ENCODE data around the gene NUP160. TPM values are rescaled to one million over a fixed set of nuclear protein-coding genes. Genes with fewer than 3 reads are reported as not detected.
"Not testable (repeated sequence)": the region's sequence is repeated elsewhere in the genome, so short reads cannot be mapped to it uniquely, and the experiment has no call there.

NUP160 gene
- total RNA-seq, 1 donor from 2014 or later, result 52.5 TPM

DNA sequence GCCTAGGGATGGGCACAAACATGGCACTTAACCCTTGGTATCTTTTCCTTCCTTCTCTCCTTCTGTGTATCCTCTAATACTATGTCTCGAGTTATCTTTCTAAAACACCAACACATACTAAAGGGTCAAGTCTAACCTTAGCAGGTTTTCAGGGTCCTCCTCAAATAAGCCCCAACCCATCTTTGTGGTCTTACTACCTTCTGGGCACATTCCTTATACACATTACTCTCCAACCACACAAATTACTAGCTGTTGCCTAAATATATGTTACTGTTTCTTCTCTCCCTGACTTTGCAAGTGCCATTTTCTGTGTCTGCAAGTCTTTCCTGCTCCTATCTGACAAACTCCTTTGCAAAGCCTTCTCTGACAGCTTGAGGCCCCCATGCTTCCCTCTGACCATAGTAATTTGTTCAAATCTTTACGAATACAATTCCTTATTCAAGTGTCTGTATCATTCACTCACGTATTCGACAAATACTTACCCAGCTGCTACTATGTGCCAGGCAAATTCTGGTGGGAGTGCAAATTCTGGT, 15.8 kb upstream of the NUP160 start:
- DNase-seq, result no peak

DNA sequence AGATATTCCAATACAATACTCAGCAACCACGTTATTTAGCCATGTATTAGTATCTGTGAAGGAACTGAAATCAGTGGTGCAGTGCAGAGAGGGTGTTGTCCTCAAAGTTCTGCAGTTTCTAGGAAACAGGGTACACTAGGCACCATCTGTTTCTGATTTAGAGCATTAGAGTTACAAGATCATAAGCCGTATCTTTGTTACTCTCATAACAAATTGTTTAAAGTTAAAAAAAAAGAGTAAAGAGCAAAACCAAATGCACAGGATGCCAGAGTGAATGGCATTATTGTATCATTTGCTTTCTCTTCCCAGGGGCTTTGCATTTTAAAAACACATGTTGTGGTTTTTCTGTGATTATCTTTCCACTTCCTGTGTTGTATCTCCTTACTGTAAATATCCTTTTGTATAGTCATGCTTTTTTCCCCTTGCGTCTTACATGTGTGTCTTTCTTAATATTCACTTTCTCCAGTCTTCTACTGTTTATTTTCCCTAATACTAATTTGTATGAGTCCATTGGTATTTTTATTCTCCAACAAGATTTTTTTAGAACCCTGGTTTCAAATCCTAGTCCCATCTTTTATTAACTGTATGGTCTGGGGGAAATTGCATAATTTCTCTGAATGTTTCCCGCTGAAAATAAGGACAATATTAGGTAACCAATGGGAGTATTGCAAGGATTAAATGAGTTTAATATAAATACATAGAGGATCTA, 15.2 kb upstream of the NUP160 start:
- DNase-seq, result peak; percentile 70

DNA sequence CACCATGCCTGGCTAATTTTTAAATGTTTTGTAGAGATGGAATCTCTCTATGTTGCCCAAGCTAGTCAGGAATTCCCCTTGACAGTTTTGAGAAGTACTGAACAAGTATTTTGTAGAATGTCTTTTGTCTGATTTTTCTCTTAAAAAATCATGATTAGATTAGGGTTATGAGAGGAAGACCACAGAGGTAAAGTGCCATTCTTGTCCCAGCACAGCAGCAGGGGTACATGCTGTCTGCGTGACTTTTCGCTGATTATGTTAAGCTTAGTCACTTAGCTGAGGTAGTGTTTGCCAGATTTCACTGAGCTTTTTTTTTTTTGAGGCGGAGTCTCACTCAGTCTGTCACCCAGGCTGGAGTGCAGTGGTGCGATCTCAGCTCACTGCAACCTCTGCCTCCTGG, 13.6 kb upstream of the NUP160 start:
- no peak for DNase-seq

DNA sequence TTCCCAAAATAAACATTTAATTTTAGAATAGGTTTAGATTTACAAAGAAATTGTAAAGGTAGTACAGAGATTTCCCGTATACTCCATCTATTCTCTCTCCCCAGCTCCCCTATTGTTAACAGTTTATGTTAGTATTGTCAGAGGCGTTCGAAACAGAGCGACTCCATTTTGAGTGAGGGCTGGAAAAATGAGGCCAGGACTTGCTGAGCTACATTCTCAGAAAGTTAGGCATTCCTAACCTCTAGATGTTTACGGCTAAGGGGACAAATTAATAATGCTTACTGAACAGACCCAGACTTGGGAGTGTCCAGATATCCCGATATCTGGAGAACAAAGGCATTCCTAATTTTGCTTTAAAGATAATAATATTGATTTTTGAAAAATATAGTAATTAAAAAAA, 12.4 kb upstream of the NUP160 start:
- no peak for DNase-seq

DNA sequence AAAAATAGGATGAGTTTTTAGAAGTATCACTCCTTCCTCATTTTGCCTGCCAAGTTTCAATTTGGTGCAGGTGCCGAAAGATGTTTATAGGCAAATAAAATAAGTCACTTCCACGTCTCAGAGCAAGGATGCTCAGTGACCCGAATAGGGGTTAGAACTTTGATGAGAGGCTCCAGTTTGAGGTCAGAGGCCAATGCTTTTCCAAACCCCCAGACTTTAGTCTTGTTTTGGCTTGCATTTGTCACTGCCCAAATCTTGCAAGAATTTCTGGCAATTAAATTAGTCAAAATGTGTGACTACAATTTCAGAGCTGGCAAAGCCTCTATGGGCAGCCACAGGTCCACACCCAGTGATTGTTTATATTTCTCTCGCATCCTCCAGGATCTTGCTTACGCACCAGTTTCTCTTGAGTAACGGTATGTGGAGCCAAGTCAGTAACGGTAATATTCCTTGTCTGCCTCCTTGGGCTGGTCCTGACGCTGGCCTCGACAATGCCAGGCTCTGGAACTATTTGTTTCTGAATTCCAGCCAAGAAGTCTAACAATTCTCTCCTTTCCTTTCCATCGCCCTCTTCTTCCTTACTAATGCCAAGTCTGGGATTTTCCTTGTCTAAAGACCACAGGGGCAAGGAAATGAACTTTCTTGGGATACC, 9.9 kb upstream of the NUP160 start:
- DNase-seq, result no peak

DNA sequence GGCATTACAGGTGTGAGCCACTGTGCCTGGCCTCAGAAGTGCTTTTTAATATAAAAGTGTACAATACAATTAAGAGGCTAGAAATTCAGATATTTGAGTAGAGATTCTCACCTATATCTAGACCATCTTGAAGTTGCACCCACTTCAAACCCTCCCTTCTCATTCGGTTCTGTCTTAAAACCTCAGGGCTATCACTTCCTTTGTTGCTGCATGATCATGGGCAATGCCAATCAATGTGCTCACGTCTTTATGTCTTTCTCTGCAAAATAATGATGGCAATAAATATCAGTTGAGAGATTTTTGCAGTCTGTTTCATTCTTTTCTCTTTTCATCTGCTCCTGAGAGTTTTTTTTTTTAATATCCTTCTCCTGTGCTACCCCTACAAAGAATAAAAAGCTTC, 9.3 kb upstream of the NUP160 start:
- DNase-seq, result no peak

DNA sequence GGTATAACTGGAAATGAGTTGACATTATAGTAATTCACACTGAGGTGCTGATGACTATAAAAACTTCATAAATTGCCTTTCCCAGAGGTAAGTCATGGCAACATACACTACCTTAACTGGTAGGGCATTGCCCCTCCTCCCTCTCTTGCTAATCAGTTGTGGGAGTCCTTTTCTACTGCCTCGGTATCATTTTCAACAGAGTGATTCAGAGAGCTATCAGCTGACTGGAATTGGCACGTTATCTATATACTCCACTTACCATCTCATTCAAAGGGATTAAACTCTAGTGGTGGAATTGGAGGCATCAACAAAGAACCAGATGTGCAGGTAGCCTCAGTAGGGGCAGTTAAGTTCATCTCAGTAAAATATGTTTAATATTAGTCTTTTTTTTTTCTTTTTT, 8.0 kb upstream of the NUP160 start:
- no peak for DNase-seq

DNA sequence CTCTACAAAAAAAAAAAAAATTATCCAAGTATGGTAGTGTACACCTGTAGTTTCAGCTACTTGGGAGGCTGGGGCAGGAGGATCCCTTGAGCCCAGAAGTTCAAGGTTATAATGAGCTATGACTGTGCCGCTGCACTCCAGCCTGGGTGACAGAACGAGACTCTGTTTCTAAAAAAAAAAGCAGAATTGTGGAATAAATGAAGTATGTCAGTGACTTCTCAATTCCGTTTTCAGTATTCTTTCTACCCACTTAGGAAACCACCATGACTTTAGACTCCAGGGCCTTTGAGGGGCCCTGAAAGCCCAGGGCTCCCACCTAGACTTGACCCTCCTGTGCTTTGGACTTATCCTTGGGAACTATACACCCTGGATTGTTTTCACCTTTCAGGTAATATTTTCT, 6.5 kb upstream of the NUP160 start:
- DNase-seq, result no peak

DNA sequence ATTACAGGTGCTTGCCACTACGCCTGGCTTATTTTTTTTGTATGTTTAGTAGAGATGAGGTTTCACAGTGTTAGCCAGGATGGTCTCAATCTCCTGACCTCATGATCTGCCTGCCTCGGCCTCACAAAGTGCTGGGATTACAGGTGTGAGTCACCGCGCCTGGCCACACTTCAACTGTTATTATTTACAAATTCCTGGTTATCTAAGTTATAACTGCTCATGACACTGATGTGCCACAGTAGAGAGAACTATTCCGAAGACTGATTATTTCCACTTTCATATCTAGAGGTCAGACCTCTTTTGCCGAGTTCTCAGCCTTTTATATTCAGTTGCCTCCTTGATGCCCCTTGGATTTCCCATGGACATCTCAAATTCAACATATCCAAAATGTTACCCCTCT, 3.9 kb upstream of the NUP160 start:
- DNase-seq, result no peak

DNA sequence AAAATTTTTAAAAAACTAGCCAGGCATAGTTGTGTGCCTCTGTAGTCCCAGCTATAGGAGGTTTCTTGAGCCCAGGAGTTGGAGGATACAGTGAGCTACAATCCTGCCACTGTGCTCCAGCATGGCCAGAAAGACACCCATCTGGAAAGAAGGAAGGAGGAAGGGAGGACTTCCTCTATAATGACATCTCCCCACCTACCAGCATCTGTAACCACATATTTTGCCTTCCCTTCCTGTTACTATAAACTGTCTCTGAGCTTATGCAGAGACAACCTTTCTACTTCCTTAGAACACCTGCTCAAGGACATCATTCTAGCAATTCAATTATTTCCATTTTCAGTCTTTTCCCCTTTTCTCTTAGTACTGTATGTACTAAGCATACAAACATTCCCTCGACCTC, 2.2 kb upstream of the NUP160 start:
- DNase-seq, result no peak

DNA sequence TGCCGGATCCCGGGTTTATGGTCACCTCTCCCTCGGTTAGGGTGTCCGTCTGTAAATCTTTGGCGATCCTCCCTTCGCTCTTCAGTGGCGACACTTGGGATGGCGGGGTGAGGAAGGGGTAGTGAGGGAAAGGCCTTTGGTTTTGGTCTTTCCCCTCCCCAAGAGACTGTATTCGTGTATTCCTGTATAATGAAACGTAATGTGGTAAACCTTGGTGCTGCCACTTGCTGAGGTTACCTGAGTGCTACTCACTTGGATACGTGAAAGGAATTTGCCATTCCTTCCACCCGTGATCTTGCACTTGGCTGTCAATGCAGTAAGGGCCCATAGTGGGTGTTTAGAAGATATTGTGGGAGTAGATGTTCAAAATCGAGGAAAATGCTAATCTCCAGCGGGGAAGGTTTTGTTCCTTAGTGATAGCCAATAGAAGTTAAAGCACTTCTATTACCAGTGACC, 578 bp upstream of the NUP160 start:
- no peak for DNase-seq

DNA sequence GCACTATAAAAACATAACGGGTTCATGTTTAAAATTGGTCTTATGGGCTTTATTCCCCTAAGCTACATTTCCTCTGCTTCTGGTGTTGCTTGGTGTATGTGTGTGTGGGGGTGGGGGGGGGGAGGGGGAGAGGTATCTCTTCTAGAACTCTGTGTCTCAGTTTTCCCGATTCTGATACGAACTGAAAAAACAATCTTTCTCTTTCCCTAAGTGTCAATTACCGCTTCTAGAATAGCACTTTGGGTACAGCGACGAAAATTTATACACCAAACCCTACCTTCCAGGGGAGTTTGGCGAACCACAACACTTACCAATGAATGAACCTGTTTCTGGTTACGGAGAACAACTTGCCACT, 636 bp downstream of the NUP160 start:
- no peak for DNase-seq

DNA sequence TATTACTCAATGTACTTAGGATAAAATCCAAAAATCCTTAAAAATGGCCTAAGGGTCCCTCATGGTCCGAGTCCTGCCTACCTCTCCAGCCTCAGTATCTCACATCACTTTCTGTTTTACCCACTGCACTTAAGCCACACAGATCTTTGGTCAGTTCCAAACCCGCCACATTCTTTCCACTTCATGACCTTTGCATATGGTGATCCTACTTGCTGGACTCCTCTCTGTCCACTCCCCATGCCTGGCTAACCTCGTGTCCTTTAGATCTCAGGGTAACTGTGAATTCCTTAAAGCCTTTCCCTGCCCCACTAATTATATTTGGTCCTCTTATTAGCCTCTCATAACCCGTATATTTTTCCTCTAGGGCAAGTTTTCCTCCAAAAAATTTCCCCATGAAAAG, 1.2 kb downstream of the NUP160 start:
- DNase-seq, result no peak

DNA sequence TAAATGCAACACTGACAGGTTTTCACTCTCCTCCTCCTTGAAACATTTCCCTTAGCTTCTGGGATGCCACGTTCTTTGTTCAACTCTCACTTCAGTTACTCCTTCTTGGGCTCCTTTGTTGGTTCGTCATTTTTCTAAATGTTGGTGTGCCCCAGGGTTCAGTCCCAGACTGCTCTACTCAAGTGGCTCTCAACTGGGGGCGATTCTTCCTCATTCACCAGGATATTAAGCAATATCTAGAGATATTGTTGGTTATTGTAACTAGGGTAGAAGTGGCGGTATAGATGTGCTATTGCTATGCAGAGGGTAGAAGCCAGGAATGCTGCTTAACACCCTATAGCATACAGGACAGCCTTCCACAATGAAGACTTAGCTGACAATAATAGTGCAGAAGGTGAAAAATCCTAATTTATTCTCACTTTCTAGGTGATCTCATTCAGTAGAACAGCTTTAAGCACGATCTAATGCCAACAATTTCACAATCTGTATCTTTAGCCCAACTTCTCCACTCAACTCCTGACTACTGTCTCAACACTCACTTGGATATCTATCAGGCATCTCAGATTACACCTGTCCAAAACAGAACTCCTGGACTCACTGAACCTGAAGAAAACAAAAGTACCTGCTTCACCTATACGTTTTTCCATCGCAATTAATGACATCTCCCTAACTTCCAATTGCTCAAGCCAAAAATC, 4.6 kb downstream of the NUP160 start:
- DNase-seq, result no peak

DNA sequence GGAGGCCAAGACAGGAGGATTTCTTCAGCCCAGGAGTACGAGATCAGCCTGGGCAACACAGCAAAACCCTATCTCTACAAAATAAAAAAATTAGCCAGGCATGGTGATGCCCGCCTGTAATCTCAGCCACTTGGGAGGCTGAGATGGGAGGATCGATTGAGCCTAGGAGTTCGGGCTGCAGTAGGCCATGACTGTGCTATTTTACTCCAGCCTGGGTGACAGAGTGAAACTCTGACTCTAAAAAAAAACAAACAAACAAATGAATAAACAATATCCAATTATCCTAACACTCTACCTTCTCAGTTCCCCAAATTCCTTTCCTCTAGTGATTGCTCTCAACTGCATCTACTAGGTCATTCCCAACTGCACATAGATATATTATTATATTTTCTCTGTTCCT, 5.4 kb downstream of the NUP160 start:
- DNase-seq, result no peak

DNA sequence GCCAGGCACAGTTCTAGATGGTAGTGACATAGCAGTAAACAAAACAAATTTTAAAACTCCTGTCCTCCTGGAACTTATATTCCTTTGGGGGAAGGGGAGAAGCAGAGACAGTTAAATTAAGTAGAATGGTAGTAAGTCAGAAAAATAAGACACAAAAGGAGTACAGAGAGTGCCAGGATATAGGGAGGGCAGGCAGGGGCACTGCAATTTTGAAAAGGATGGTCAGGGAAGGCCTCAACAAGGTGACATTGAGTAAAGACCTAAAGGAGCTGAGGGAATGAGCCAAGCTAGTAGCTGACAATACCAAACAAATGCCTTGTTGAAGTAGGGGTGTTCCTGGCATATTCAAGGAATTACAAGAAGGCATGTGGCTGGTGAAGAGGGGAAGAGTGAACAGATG, 10.2 kb downstream of the NUP160 start:
- DNase-seq, result no peak

DNA sequence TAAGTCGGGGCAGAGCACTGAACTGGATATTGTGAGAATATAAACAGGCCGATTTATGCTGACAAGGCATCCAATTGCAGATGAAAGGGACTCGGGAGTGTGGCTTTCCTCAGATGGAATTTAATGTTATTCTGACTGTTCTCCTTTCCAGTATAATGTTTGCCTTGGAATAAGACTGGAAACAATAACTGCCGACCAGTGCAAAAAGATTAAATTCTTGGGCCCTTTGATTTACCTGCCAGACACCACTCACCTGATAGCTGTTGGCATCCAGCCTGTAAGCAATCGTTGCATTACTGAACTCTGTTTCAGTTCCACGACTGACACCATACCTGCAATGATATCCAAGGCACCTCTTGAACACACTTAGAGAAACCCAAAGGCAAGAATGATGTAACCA, 10.9 kb downstream of the NUP160 start:
- no peak for DNase-seq

DNA sequence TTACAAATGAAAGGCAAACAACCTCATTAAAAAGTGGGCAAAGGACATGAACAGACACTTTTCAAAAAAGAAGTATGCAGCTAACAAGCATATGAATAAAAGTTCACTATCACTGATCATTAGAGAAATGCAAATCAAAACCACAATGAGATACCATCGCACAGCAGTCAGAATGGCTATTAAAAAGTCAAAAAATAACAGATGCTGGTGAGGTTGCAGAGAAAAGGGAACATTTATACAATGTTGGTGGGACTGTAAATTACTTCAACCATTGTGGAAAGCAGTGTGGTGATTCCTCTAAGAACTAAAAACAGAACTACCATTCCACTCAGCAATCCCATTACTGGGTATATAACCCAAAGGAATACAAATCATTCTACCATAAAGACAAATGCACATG, 18.1 kb downstream of the NUP160 start:
- DNase-seq, result not testable (repeated sequence)

DNA sequence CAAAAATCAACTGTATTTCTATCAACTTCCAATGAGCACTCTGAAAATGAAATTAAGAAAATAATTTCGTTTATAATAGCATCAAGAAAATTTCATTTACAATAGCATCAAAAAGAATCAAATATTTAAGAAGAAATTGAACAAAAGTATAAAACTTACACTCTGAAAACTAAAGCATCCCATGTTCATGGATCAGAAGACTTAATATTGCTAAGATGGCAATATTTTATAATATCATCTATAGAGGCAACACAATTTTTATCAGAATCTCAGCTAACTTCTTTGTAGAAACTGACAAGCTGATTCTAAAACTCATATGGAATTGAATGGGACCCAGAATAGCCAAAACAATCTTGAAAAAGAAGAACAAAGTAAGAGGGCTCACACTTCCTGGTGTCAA, 19.9 kb downstream of the NUP160 start:
- no peak for DNase-seq

DNA sequence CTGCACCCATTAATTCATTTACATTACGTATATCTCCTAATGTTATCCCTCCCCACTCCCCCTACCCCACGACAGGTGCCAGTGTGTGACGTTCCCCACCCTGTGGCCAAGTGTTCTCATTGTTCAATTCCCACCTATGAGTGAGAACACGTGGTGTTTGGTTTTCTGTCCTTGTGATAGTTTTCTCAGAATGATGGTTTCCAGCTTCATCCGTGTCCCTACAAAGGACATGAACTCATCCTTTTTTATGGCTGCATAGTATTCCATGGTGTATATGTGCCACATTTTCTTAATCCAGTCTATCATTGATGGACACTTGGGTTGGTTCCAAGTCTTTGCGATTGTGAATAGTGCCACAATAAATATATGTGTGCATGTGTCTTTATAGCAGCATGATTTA, 25.5 kb downstream of the NUP160 start:
- not testable (repeated sequence) for DNase-seq

DNA sequence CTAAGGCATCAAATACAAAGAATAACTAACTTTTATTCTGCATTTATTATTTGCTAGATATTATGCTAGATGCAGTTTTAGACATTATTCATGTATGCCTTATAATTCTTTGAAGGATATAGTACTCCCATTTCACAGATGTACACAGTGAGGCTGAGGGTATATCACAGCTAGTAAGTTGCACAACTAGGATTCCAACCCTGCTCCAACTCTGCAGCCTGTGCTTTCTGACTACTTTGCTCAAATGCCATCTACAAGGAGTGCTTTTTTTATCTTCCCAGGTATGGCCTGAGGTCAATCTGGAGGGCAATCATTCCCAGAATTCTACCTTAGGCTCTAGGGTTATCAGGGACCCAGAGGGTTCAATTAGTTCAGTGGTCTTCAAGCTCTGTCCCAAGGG, 28.4 kb downstream of the NUP160 start:
- no peak for DNase-seq

DNA sequence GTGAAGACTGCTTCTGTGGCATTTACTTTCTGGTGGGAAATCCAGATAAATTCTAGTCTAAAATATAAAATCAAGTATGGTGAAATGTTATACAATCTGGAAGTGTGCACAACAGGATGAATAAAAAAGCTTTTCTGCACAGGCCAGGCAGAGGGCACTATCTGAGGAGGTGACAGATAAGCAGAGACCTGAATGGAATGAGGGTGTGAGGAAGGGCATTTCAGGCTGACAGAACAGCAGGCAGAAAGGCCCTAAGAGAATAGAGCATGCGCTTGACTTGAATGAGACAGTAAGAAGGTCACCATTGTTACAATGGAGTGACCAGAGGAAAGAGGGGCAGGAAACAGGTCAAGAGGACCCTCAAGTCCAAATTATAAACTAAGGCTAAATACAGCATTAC, 47.4 kb downstream of the NUP160 start:
- no peak for DNase-seq

DNA sequence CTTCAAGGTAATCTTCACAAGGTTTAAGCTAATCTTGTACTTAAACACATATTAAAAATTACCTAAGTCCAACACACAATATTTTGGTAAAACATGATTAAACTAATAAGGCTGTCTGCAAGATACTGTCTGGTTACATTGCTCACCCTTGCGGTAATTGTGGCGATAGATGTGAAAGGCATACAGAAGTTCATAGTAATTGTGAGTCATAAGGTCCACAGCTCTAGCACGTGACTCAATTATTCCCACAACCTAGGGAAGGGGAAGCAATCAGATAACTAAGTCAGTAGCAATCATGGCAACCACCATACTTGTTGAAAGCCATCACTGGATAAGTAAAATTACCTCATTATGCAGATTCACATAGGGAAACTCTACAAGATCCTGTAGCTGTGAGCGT, 50.5 kb downstream of the NUP160 start:
- DNase-seq, result no peak

Data from tongue (tissue), 2 donors.